HG03565 (cell line): Measurements from ENCODE around the gene EIF2S3B.

Experiments
- ATAC-seq: cut with Tn5 transposase; IDR thresholded peaks from one replicate; pipeline ENCODE4 v1.9.1; 2021; ENCODE audit warnings: mild to moderate bottlenecking, moderate library complexity; ENCODE audit not compliant: unreplicated experiment

Gene EIF2S3B

DNA sequence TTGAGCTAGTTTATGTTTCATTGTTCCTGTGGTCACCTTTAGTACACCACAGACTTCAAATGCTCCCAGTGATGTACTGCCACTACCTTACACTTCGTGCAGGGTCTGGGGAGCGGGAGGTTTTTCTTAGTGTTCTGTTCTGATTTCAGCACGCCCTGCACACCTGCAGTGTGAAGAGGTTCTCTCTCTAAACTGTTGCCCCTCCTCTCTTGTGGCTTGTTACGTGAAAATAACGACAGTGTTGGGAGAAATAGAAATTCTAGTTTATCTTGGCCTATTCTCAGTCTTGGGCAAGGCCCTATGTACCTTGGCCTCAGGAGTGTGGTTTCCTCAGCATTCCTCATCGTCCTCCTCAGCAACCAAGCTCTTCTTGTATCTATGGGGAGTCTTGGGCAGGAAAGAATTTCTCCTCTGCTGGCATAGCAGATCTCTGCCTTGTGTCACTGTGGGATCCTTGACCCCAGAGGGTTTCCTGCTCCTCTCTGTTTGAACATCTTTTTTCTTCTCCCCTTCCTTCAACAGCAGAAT, 48.6 kb downstream of the EIF2S3B start:
- no peak for ATAC-seq

GRCh38 chr12:10554756-10555481, 49.2 kb downstream of the EIF2S3B start:
- no peak for ATAC-seq

DNA sequence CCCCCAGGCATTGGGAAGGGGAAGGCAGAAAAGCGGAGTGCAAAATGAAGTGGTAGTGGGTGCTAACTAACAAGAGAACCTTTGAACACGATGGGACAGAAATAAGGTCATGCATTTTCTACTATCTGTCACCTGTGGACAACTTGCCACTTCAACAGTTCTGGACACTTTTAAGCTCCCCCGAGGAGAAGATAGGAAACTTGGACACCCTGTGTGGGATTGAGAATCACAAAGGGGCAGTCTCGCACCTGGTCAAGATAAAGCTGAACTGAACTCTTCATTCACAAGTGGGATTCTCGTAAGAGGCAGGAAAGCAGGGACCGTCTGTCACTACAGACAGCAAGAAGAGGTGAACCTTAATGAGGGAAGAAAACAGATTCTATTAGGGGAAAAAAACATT, 51.6 kb downstream of the EIF2S3B start:
- ATAC-seq, result no peak

- ATAC-seq, result peak; percentile 43
Measured at GRCh38 chr12:10557766-10558165, 52.1 kb downstream of the EIF2S3B start.
